Suppressor macrophage (primary cell): ENCODE data around the gene CTXN1.

Experiments used
- DNase-seq, 4 experiments: peaks; one replicate each; pipeline ENCODE4 v3.0.0-alpha.2; 2020 to 2022

CTXN1 gene

GRCh38 chr19:7899751-7900378, 26.1 kb downstream of the CTXN1 start:
- DNase-seq: no peak

- DNase-seq: no peak
These were observed 27.0 kb downstream of the CTXN1 start for GRCh38 chr19:7898967-7899366.

GRCh38 chr19:7897292-7897691, 28.6 kb downstream of the CTXN1 start:
- DNase-seq: no peak

- no peak for DNase-seq
These were observed 30.4 kb downstream of the CTXN1 start for GRCh38 chr19:7895565-7895964.

GRCh38 chr19:7894612-7895309, 31.2 kb downstream of the CTXN1 start:
- no peak for DNase-seq

GRCh38 chr19:7893362-7894101, 32.4 kb downstream of the CTXN1 start:
- peak in 2 of 4 experiments; percentile 20 to 34 for DNase-seq

GRCh38 chr19:7888826-7889217, 37.1 kb downstream of the CTXN1 start:
- DNase-seq: no peak

- peak; percentile 26 to 69 (median 37) for DNase-seq
These were observed 37.6 kb downstream of the CTXN1 start, which contains the start of gene LRRC8E for GRCh38 chr19:7888145-7888825. Gene LRRC8E (plus strand): TSS chr19:7888510. CDS start chr19:7895604, 7,094 bp downstream.

GRCh38 chr19:7887408-7888144, 38.4 kb downstream of the CTXN1 start:
- DNase-seq: no peak

GRCh38 chr19:7885818-7886217, 40.1 kb downstream of the CTXN1 start:
- DNase-seq: no peak

- peak in 2 of 4 experiments; percentile 31 to 35 for DNase-seq
These were observed 42.0 kb downstream of the CTXN1 start for GRCh38 chr19:7883796-7884570.

GRCh38 chr19:7883105-7883504, 42.8 kb downstream of the CTXN1 start:
- no peak for DNase-seq

- no peak for DNase-seq
These were observed 44.0 kb downstream of the CTXN1 start for GRCh38 chr19:7881910-7882309.

GRCh38 chr19:7879836-7880235, 46.1 kb downstream of the CTXN1 start:
- DNase-seq: no peak

GRCh38 chr19:7879111-7879807, 46.7 kb downstream of the CTXN1 start:
- no peak for DNase-seq

GRCh38 chr19:7877249-7877836, 48.6 kb downstream of the CTXN1 start:
- no peak for DNase-seq

- DNase-seq: no peak
These were observed 51.0 kb downstream of the CTXN1 start for GRCh38 chr19:7874897-7875273.
